ENCODE data around the gene CUL5. TPM values are rescaled to one million over a fixed set of nuclear protein-coding genes. Genes with fewer than 3 reads are reported as not detected.
A peak's percentile ranks its signal among the peaks of the same experiment; 100 is the strongest.
"Not testable (repeated sequence)": the region's sequence is repeated elsewhere in the genome, so short reads cannot be mapped to it uniquely, and the experiment has no call there.

CUL5 gene
- total RNA-seq, 1 donor, result 121 TPM

GRCh38 chr11:108007819-108008218 is 879 bp upstream of the CUL5 start:
- Histone ChIP-seq H3K9me3 (ENCODE audit: low read depth, low read length) (no peaks in the 10 kb centered on the region), H3K4me3 (ENCODE audit: low read length) (no peak overlapping the region), H3K27me3 (ENCODE audit: insufficient read depth, low read length) (no peaks in the 10 kb centered on the region), H3K4me1 (ENCODE audit: insufficient read depth, low read length) (peaks cover 32% of the 10 kb centered on the region)

- Histone ChIP-seq H3K4me1 (ENCODE audit: insufficient read depth, low read length) (peaks cover 32% of the 10 kb centered on the region), H3K27me3 (ENCODE audit: insufficient read depth, low read length) (no peaks in the 10 kb centered on the region)
These were observed 1.0 kb downstream of the CUL5 start for GRCh38 chr11:108009497-108010370.

GRCh38 chr11:108012139-108012725 is 3.5 kb downstream of the CUL5 start:
- Histone ChIP-seq H3K4me3 (ENCODE audit: low read length) (no peak overlapping the region), H3K4me1 (ENCODE audit: insufficient read depth, low read length) (peaks cover 41% of the 10 kb centered on the region), H3K27me3 (ENCODE audit: insufficient read depth, low read length) (no peaks in the 10 kb centered on the region), H3K9me3 (ENCODE audit: low read depth, low read length) (no peaks in the 10 kb centered on the region)

More at GRCh38 chr11:108009497-108010370, 1.0 kb downstream of the CUL5 start:
- H3K9me3 ChIP-seq (ENCODE audit: low read depth, low read length), result no peaks in the 10 kb centered on the region
- H3K4me3 ChIP-seq (ENCODE audit: low read length), result peak overlapping the region; percentile 100

GRCh38 chr11:108016647-108017046 is 7.9 kb downstream of the CUL5 start:
- Histone ChIP-seq H3K9me3 (ENCODE audit: low read depth, low read length) (no peaks in the 10 kb centered on the region), H3K4me3 (ENCODE audit: low read length) (no peak overlapping the region), H3K27me3 (ENCODE audit: insufficient read depth, low read length) (no peaks in the 10 kb centered on the region), H3K4me1 (ENCODE audit: insufficient read depth, low read length) (peaks cover 18% of the 10 kb centered on the region)

- Histone ChIP-seq H3K27me3 (ENCODE audit: insufficient read depth, low read length) (no peaks in the 10 kb centered on the region), H3K4me3 (ENCODE audit: low read length) (no peak overlapping the region), H3K4me1 (ENCODE audit: insufficient read depth, low read length) (peaks cover 9% of the 10 kb centered on the region), H3K9me3 (ENCODE audit: low read depth, low read length) (no peaks in the 10 kb centered on the region)
These were observed 10.0 kb downstream of the CUL5 start for GRCh38 chr11:108018708-108019107.

GRCh38 chr11:108019870-108020540 is 11.3 kb downstream of the CUL5 start:
- H3K9me3 ChIP-seq (ENCODE audit: low read depth, low read length), result no peaks in the 10 kb centered on the region
- H3K4me3 ChIP-seq (ENCODE audit: low read length), result no peak overlapping the region
- H3K4me1 ChIP-seq (ENCODE audit: insufficient read depth, low read length), result peaks cover 9% of the 10 kb centered on the region
- no peaks in the 10 kb centered on the region for H3K27me3 ChIP-seq (ENCODE audit: insufficient read depth, low read length)

- Histone ChIP-seq H3K4me1 (ENCODE audit: insufficient read depth, low read length) (peaks cover 7% of the 10 kb centered on the region), H3K9me3 (ENCODE audit: low read depth, low read length) (no peaks in the 10 kb centered on the region), H3K27me3 (ENCODE audit: insufficient read depth, low read length) (no peaks in the 10 kb centered on the region), H3K4me3 (ENCODE audit: low read length) (no peak overlapping the region)
These were observed 16.8 kb downstream of the CUL5 start for GRCh38 chr11:108025387-108026080.

GRCh38 chr11:108027057-108027456 is 18.4 kb downstream of the CUL5 start:
- H3K27me3 ChIP-seq (ENCODE audit: insufficient read depth, low read length), result no peaks in the 10 kb centered on the region
- H3K4me1 ChIP-seq (ENCODE audit: insufficient read depth, low read length), result peaks cover 7% of the 10 kb centered on the region

GRCh38 chr11:108028822-108029441 is 20.2 kb downstream of the CUL5 start:
- H3K9me3 ChIP-seq (ENCODE audit: low read depth, low read length); H3K4me3 ChIP-seq (ENCODE audit: low read length); H3K4me1 ChIP-seq (ENCODE audit: insufficient read depth, low read length); H3K27me3 ChIP-seq (ENCODE audit: insufficient read depth, low read length): not testable (repeated sequence)

More at GRCh38 chr11:108027057-108027456, 18.4 kb downstream of the CUL5 start:
- Histone ChIP-seq H3K9me3 (ENCODE audit: low read depth, low read length) (no peaks in the 10 kb centered on the region), H3K4me3 (ENCODE audit: low read length) (no peak overlapping the region)

GRCh38 chr11:108031604-108032003 is 22.9 kb downstream of the CUL5 start:
- not testable (repeated sequence) for H3K4me1 ChIP-seq (ENCODE audit: insufficient read depth, low read length); H3K9me3 ChIP-seq (ENCODE audit: low read depth, low read length); H3K27me3 ChIP-seq (ENCODE audit: insufficient read depth, low read length); H3K4me3 ChIP-seq (ENCODE audit: low read length)

GRCh38 chr11:108032800-108033199 is 24.1 kb downstream of the CUL5 start:
- Histone ChIP-seq H3K4me3 (ENCODE audit: low read length) (no peak overlapping the region), H3K4me1 (ENCODE audit: insufficient read depth, low read length) (no peaks in the 10 kb centered on the region), H3K9me3 (ENCODE audit: low read depth, low read length) (no peaks in the 10 kb centered on the region), H3K27me3 (ENCODE audit: insufficient read depth, low read length) (no peaks in the 10 kb centered on the region)

- Histone ChIP-seq H3K9me3 (ENCODE audit: low read depth, low read length) (no peaks in the 10 kb centered on the region), H3K27me3 (ENCODE audit: insufficient read depth, low read length) (no peaks in the 10 kb centered on the region), H3K4me3 (ENCODE audit: low read length) (no peak overlapping the region), H3K4me1 (ENCODE audit: insufficient read depth, low read length) (no peaks in the 10 kb centered on the region)
These were observed 25.3 kb downstream of the CUL5 start for GRCh38 chr11:108034034-108034433.

GRCh38 chr11:108034952-108035351 is 26.3 kb downstream of the CUL5 start:
- Histone ChIP-seq H3K27me3 (ENCODE audit: insufficient read depth, low read length) (no peaks in the 10 kb centered on the region), H3K4me3 (ENCODE audit: low read length) (no peak overlapping the region), H3K9me3 (ENCODE audit: low read depth, low read length) (no peaks in the 10 kb centered on the region), H3K4me1 (ENCODE audit: insufficient read depth, low read length) (no peaks in the 10 kb centered on the region)

GRCh38 chr11:108035690-108036089 is 27.0 kb downstream of the CUL5 start:
- no peaks in the 10 kb centered on the region for H3K9me3 ChIP-seq (ENCODE audit: low read depth, low read length)
- no peaks in the 10 kb centered on the region for H3K4me1 ChIP-seq (ENCODE audit: insufficient read depth, low read length)
- no peaks in the 10 kb centered on the region for H3K27me3 ChIP-seq (ENCODE audit: insufficient read depth, low read length)
- no peak overlapping the region for H3K4me3 ChIP-seq (ENCODE audit: low read length)

Data from mononuclear cell (primary cell).